Astrocyte of the spinal cord (primary cell): ENCODE measurements around the gene MYBPHL.

Source experiments
- DNase-seq: peaks from one replicate; pipeline ENCODE4 v3.0.0; 2011; ENCODE audit warnings: low read depth, low spot score
- H3K4me3 ChIP-seq: 2 replicates; pipeline ENCODE4 v1.5.1; 2011; ENCODE audit warnings: low read depth, mild to moderate bottlenecking, low read length, moderate library complexity
- in situ Hi-C: cut with HindIII; loops from 2 replicates; pipeline ENCODE4 v1.10.0; 2017; ENCODE audit warnings: low sequenced_read_pairs
- TF ChIP-seq, protein P1 (sequence below): IDR thresholded peaks from 2 replicates; pipeline ENCODE4 v1.5.1; 2012; ENCODE audit warnings: low read depth, mild to moderate bottlenecking, low read length, inconsistent platforms

MYBPHL gene

GRCh38 chr1:109265741-109266330 is 41.0 kb downstream of the MYBPHL start:
- H3K4me3 ChIP-seq, result no peak overlapping the region
- TF ChIP-seq, protein P1, sequence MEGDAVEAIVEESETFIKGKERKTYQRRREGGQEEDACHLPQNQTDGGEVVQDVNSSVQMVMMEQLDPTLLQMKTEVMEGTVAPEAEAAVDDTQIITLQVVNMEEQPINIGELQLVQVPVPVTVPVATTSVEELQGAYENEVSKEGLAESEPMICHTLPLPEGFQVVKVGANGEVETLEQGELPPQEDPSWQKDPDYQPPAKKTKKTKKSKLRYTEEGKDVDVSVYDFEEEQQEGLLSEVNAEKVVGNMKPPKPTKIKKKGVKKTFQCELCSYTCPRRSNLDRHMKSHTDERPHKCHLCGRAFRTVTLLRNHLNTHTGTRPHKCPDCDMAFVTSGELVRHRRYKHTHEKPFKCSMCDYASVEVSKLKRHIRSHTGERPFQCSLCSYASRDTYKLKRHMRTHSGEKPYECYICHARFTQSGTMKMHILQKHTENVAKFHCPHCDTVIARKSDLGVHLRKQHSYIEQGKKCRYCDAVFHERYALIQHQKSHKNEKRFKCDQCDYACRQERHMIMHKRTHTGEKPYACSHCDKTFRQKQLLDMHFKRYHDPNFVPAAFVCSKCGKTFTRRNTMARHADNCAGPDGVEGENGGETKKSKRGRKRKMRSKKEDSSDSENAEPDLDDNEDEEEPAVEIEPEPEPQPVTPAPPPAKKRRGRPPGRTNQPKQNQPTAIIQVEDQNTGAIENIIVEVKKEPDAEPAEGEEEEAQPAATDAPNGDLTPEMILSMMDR, result no peak
- in situ Hi-C loops, result no loop called here
- DNase-seq, result no peak

DNA sequence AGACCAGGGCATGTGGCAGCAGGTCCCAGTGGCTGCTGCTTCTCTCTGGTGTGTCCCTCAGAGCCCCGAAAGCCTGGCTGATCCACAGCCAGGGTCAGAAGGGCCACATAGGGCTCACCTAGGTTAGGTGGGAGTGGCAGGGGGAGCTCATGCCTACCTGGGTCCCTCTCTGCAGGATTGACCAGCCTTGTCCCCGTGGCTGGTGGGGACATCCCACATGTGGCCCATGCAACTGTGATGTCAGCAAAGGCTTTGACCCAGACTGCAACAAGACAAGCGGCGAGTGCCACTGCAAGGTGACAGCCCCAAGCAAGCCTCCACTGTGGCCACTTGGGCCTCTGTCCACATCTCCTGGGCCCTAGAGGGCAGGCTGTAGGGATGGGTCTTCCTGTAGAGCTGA is 41.8 kb downstream of the MYBPHL start:
- H3K4me3 ChIP-seq, result no peak overlapping the region
- in situ Hi-C loops, result no loop called here
- no peak for DNase-seq
- TF ChIP-seq, protein P1, result no peak

- TF ChIP-seq, protein P1, result no peak
- in situ Hi-C loops, result no loop called here
- no peak for DNase-seq
- no peak overlapping the region for H3K4me3 ChIP-seq
Observed at GRCh38 chr1:109264379-109264755, 42.4 kb downstream of the MYBPHL start.

GRCh38 chr1:109263597-109264378 is 43.0 kb downstream of the MYBPHL start:
- in situ Hi-C loops, result no loop called here
- peak; percentile 81 for DNase-seq
- no peak overlapping the region for H3K4me3 ChIP-seq
- TF ChIP-seq, protein P1, result peak; percentile 96

DNA sequence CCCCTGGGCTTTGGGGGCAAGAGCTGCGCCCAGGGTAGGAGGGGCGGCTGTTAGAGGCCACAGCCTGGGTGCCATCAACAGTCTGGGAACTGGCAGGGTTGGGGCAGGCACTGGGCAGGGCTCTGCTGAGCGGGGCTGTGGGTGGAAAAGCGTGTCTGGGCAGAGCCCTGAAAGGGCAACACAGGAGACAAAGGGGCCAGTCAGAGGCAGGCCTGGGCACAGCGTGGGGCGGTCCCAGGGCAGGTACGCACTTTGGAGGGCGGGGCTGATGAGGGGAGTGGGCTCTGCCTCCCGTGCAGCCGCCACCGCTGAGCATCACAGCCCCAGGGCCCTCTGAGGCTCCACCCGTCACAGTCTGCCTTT is 43.6 kb downstream of the MYBPHL start:
- DNase-seq, result no peak
- H3K4me3 ChIP-seq, result no peak overlapping the region
- in situ Hi-C loops, result no loop called here
- TF ChIP-seq, protein P1, result no peak

DNA sequence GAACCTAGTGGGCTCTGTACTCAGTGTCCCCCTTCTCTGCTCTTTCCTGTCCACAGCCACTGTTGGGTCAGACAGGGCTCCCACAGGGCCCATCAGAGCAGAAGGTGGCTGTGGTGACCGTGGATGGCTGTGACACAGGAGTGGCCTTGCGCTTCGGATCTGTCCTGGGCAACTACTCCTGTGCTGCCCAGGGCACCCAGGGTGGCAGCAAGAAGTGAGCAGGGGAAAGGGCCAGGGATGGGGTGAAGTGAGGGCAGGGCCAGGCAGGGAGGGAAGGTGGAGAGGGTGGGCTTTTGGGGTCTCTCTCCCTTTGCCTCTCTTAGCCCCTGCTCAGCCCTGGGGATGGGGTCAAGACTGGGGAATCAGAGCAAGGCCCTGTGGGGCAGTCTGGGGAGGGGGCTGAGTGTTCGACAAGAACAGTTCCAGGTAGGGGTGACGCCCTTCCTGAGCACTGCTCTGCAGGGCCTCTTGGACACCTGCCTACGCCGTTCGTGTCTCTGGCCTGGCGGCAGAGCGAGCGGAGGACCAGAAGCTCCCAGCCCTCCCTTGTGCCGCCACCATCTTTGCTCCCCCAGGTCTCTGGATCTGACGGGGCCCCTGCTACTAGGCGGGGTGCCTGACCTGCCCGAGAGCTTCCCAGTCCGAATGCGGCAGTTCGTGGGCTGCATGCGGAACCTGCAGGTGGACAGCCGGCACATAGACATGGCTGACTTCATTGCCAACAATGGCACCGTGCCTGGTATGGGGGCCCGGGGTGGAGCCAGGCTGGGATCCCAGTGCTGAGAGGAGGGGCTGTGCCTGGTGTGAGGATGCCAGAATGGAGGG is 44.4 kb downstream of the MYBPHL start:
- TF ChIP-seq, protein P1, result no peak
- in situ Hi-C loops, result no loop called here
- no peak for DNase-seq
- no peak overlapping the region for H3K4me3 ChIP-seq
